GM12892 (cell line): ENCODE data around the gene DST.

Experiments used
- POLR2A ChIP-seq: IDR thresholded peaks from 2 replicates; pipeline ENCODE4 v1.6.1; 2011; ENCODE audit warnings: low read depth, low read length, control low read depth
- TAF1 ChIP-seq: IDR thresholded peaks from 2 replicates; pipeline ENCODE4 v1.6.1; 2011; ENCODE audit warnings: low read depth, mild to moderate bottlenecking, control low read depth, low read length, borderline replicate concordance

- TF ChIP-seq POLR2A (no peak), TAF1 (no peak)
Observed at GRCh38 chr6:56567501-56567900, 75.2 kb downstream of the DST start.
